Measurements from ENCODE around the gene TRPM7.

GRCh38 chr15:50718700-50719125 is 32.1 kb upstream of the TRPM7 start:
- TF ChIP-seq CTCF (IDR thresholded peaks at IDR 0.05) (no peak), POLR2A (IDR thresholded peaks at IDR 0.05) (no peak), POLR2AphosphoS5 (IDR thresholded peaks at IDR 0.05) (no peak), EP300 (IDR thresholded peaks at IDR 0.05) (no peak)
